ENCODE data around the gene WBP1L.
A peak's percentile ranks its signal among the peaks of the same experiment; 100 is the strongest.
"Not testable (repeated sequence)": the region's sequence is repeated elsewhere in the genome, so short reads cannot be mapped to it uniquely, and the experiment has no call there.

The WBP1L gene

GRCh38 chr10:102743588-102744373 lies at the start of gene WBP1L:
TSS of gene WBP1L (plus strand) at chr10:102743948. CDS start at chr10:102744054, 106 bp downstream.
- Histone ChIP-seq H3K4me1 (ENCODE audit: control insufficient read depth in 5 of 5, insufficient read depth in 5 of 5, low read length in 5 of 5) (peaks cover 0 to 42% (median 36%) of the 10 kb centered on the region in 5 donors), H3K27me3 (ENCODE audit: control insufficient read depth in 5 of 5, insufficient read depth in 4 of 5, low read length in 5 of 5) (no peaks in the 10 kb centered on the region), H3K9me3 (ENCODE audit: control insufficient read depth in 5 of 5, low read length in 5 of 5) (no peaks in the 10 kb centered on the region), H3K36me3 (ENCODE audit: control insufficient read depth in 5 of 5, insufficient read depth in 5 of 5, low read length in 5 of 5) (no peaks in the 10 kb centered on the region), H3K9ac (ENCODE audit: low read length in 5 of 5) (peak within 1 kb of the TSS; percentile 57 to 99 (median 97)), H3K27ac (ENCODE audit: low read depth, low read length) (peak within 1 kb of the TSS; percentile 93), H3K4me3 (ENCODE audit: low read depth in 1 of 5, low read length in 5 of 5) (peak within 1 kb of the TSS; percentile 85 to 100 (median 98))

GRCh38 chr10:102695401-102695800 lies 48.3 kb upstream of the WBP1L start:
- not testable (repeated sequence) for H3K4me1 ChIP-seq (ENCODE audit: control insufficient read depth in 5 of 5, insufficient read depth in 5 of 5, low read length in 5 of 5); H3K27me3 ChIP-seq (ENCODE audit: control insufficient read depth in 5 of 5, insufficient read depth in 4 of 5, low read length in 5 of 5); H3K4me3 ChIP-seq (ENCODE audit: low read depth in 1 of 5, low read length in 5 of 5); H3K27ac ChIP-seq (ENCODE audit: low read depth, low read length); H3K9me3 ChIP-seq (ENCODE audit: control insufficient read depth in 5 of 5, low read length in 5 of 5); H3K9ac ChIP-seq (ENCODE audit: low read length in 5 of 5)
- peaks cover 13 to 25% (median 15%) of the 10 kb centered on the region in 5 donors for H3K36me3 ChIP-seq (ENCODE audit: control insufficient read depth in 5 of 5, insufficient read depth in 5 of 5, low read length in 5 of 5)

DNA sequence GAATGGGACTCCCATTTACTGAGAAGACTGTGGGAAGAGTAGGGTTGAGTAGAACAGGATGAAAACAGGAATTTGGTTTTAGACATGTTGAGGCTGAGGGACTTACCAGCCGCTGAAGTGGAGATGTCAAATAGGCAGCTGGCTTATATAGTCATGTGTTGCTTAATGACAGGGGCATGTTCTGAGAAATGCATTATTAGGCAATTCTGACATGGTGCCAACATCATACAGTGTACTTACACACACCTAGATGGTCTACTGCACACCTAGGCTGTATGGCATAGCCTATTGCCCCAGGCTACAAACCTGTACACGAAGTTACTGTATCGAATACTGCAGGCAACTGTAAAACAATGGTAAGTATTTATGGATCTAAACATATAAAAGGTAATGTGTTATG lies 47.0 kb upstream of the WBP1L start:
- Histone ChIP-seq H3K4me1 (ENCODE audit: control insufficient read depth in 5 of 5, insufficient read depth in 5 of 5, low read length in 5 of 5) (peaks cover 0 to 5% (median 0%) of the 10 kb centered on the region in 5 donors), H3K36me3 (ENCODE audit: control insufficient read depth in 5 of 5, insufficient read depth in 5 of 5, low read length in 5 of 5) (peaks cover 13 to 25% (median 15%) of the 10 kb centered on the region in 5 donors), H3K9me3 (ENCODE audit: control insufficient read depth in 5 of 5, low read length in 5 of 5) (no peaks in the 10 kb centered on the region), H3K27me3 (ENCODE audit: control insufficient read depth in 5 of 5, insufficient read depth in 4 of 5, low read length in 5 of 5) (no peaks in the 10 kb centered on the region), H3K4me3 (ENCODE audit: low read depth in 1 of 5, low read length in 5 of 5) (no peak overlapping the region), H3K27ac (ENCODE audit: low read depth, low read length) (no peak overlapping the region), H3K9ac (ENCODE audit: low read length in 5 of 5) (no peak overlapping the region)

- no peak overlapping the region for H3K4me3 ChIP-seq (ENCODE audit: low read depth in 1 of 5, low read length in 5 of 5)
- H3K9ac ChIP-seq (ENCODE audit: low read length in 5 of 5), result no peak overlapping the region
- H3K27me3 ChIP-seq (ENCODE audit: control insufficient read depth in 5 of 5, insufficient read depth in 4 of 5, low read length in 5 of 5), result no peaks in the 10 kb centered on the region
- no peaks in the 10 kb centered on the region for H3K9me3 ChIP-seq (ENCODE audit: control insufficient read depth in 5 of 5, low read length in 5 of 5)
- no peak overlapping the region for H3K27ac ChIP-seq (ENCODE audit: low read depth, low read length)
- H3K4me1 ChIP-seq (ENCODE audit: control insufficient read depth in 5 of 5, insufficient read depth in 5 of 5, low read length in 5 of 5), result peaks cover 0 to 5% (median 0%) of the 10 kb centered on the region in 5 donors
- H3K36me3 ChIP-seq (ENCODE audit: control insufficient read depth in 5 of 5, insufficient read depth in 5 of 5, low read length in 5 of 5), result peaks cover 13 to 25% (median 15%) of the 10 kb centered on the region in 5 donors
These were observed 44.9 kb upstream of the WBP1L start for GRCh38 chr10:102698894-102699293.

- H3K36me3 ChIP-seq (ENCODE audit: control insufficient read depth in 5 of 5, insufficient read depth in 5 of 5, low read length in 5 of 5), result peaks cover 13 to 25% (median 15%) of the 10 kb centered on the region in 5 donors
- no peaks in the 10 kb centered on the region for H3K27me3 ChIP-seq (ENCODE audit: control insufficient read depth in 5 of 5, insufficient read depth in 4 of 5, low read length in 5 of 5)
- no peak overlapping the region for H3K4me3 ChIP-seq (ENCODE audit: low read depth in 1 of 5, low read length in 5 of 5)
- no peaks in the 10 kb centered on the region for H3K9me3 ChIP-seq (ENCODE audit: control insufficient read depth in 5 of 5, low read length in 5 of 5)
- H3K4me1 ChIP-seq (ENCODE audit: control insufficient read depth in 5 of 5, insufficient read depth in 5 of 5, low read length in 5 of 5), result peaks cover 0 to 12% (median 3%) of the 10 kb centered on the region in 5 donors
- no peak overlapping the region for H3K27ac ChIP-seq (ENCODE audit: low read depth, low read length)
- H3K9ac ChIP-seq (ENCODE audit: low read length in 5 of 5), result no peak overlapping the region
These were observed 42.5 kb upstream of the WBP1L start for GRCh38 chr10:102701272-102701671.

GRCh38 chr10:102701796-102702195 lies 42.0 kb upstream of the WBP1L start:
- Histone ChIP-seq H3K27ac (ENCODE audit: low read depth, low read length) (no peak overlapping the region), H3K36me3 (ENCODE audit: control insufficient read depth in 5 of 5, insufficient read depth in 5 of 5, low read length in 5 of 5) (peaks cover 10 to 21% (median 13%) of the 10 kb centered on the region in 5 donors), H3K27me3 (ENCODE audit: control insufficient read depth in 5 of 5, insufficient read depth in 4 of 5, low read length in 5 of 5) (no peaks in the 10 kb centered on the region), H3K9me3 (ENCODE audit: control insufficient read depth in 5 of 5, low read length in 5 of 5) (no peaks in the 10 kb centered on the region), H3K4me3 (ENCODE audit: low read depth in 1 of 5, low read length in 5 of 5) (no peak overlapping the region), H3K4me1 (ENCODE audit: control insufficient read depth in 5 of 5, insufficient read depth in 5 of 5, low read length in 5 of 5) (peaks cover 0 to 12% (median 3%) of the 10 kb centered on the region in 5 donors), H3K9ac (ENCODE audit: low read length in 5 of 5) (no peak overlapping the region)

DNA sequence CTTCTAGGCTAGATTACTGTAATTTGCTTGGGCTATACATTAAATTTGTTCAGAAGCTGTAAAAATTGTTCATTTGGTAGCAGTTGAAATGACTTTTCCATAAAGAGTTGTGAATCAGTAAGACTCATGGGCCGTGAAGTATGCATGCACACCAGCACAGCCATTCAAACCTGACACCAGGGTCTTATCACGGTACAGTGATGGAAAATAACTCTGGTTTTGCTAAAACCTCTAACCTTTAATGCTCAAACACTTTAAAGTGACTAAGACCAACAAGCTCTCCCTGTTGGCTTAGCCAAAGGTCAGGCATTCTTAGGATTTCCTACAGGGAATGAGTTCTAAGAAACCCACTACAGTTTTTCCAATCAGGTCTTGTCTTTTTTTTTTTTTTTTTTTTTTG lies 41.0 kb upstream of the WBP1L start:
- no peaks in the 10 kb centered on the region for H3K27me3 ChIP-seq (ENCODE audit: control insufficient read depth in 5 of 5, insufficient read depth in 4 of 5, low read length in 5 of 5)
- peaks cover 8 to 18% (median 11%) of the 10 kb centered on the region in 5 donors for H3K36me3 ChIP-seq (ENCODE audit: control insufficient read depth in 5 of 5, insufficient read depth in 5 of 5, low read length in 5 of 5)
- H3K9ac ChIP-seq (ENCODE audit: low read length in 5 of 5), result no peak overlapping the region
- H3K4me3 ChIP-seq (ENCODE audit: low read depth in 1 of 5, low read length in 5 of 5), result no peak overlapping the region
- no peaks in the 10 kb centered on the region for H3K9me3 ChIP-seq (ENCODE audit: control insufficient read depth in 5 of 5, low read length in 5 of 5)
- H3K27ac ChIP-seq (ENCODE audit: low read depth, low read length), result no peak overlapping the region
- peaks cover 0 to 12% (median 3%) of the 10 kb centered on the region in 5 donors for H3K4me1 ChIP-seq (ENCODE audit: control insufficient read depth in 5 of 5, insufficient read depth in 5 of 5, low read length in 5 of 5)

DNA sequence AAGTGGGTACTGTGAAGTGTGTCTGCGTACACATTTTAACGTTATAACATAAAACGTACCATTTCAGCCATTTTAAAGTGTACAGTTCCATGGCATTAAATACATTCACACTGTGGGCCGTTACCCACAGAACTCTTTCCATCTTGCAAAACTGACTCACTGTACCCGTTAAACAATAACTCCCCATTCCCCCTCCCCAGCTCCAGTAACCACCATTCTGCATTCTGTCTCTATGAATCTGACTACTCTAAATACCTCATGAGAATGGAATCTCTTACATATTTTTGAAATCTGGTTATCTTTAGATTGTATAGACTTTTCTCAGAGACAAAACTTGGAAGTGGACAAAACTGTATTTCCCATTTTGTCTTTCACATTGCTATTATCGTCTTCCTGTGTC lies 38.8 kb upstream of the WBP1L start:
- Histone ChIP-seq H3K36me3 (ENCODE audit: control insufficient read depth in 5 of 5, insufficient read depth in 5 of 5, low read length in 5 of 5) (peaks cover 0 to 3% (median 0%) of the 10 kb centered on the region in 5 donors), H3K4me3 (ENCODE audit: low read depth in 1 of 5, low read length in 5 of 5) (no peak overlapping the region), H3K4me1 (ENCODE audit: control insufficient read depth in 5 of 5, insufficient read depth in 5 of 5, low read length in 5 of 5) (peaks cover 0 to 12% (median 3%) of the 10 kb centered on the region in 5 donors), H3K9ac (ENCODE audit: low read length in 5 of 5) (no peak overlapping the region), H3K9me3 (ENCODE audit: control insufficient read depth in 5 of 5, low read length in 5 of 5) (no peaks in the 10 kb centered on the region), H3K27me3 (ENCODE audit: control insufficient read depth in 5 of 5, insufficient read depth in 4 of 5, low read length in 5 of 5) (no peaks in the 10 kb centered on the region), H3K27ac (ENCODE audit: low read depth, low read length) (no peak overlapping the region)

DNA sequence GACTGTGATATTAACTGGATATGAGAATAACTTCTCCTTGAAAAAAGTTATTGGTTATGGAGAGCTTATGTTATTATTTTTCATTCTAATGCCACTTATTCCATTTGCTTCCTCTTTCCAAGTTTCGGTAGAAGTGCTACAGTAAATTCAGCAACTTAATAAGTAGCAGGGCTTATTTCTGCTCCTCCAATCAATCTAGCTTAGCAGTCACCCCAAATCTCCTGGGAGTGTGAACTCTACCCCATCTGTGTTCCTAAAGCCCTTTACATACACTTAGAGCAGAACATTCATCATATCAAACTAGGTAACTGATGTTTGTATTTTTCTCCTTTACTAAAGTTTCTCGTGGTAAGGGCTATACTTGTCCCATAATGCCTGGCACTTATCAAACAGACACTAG lies 38.2 kb upstream of the WBP1L start:
- Histone ChIP-seq H3K27ac (ENCODE audit: low read depth, low read length) (no peak overlapping the region), H3K27me3 (ENCODE audit: control insufficient read depth in 5 of 5, insufficient read depth in 4 of 5, low read length in 5 of 5) (no peaks in the 10 kb centered on the region), H3K9ac (ENCODE audit: low read length in 5 of 5) (no peak overlapping the region), H3K4me1 (ENCODE audit: control insufficient read depth in 5 of 5, insufficient read depth in 5 of 5, low read length in 5 of 5) (peaks cover 0 to 12% (median 3%) of the 10 kb centered on the region in 5 donors), H3K9me3 (ENCODE audit: control insufficient read depth in 5 of 5, low read length in 5 of 5) (no peaks in the 10 kb centered on the region), H3K36me3 (ENCODE audit: control insufficient read depth in 5 of 5, insufficient read depth in 5 of 5, low read length in 5 of 5) (peaks cover 0 to 3% (median 0%) of the 10 kb centered on the region in 5 donors), H3K4me3 (ENCODE audit: low read depth in 1 of 5, low read length in 5 of 5) (no peak overlapping the region)

GRCh38 chr10:102710609-102711008 lies 33.1 kb upstream of the WBP1L start:
- no peak overlapping the region for H3K27ac ChIP-seq (ENCODE audit: low read depth, low read length)
- peaks cover 0 to 24% (median 20%) of the 10 kb centered on the region in 5 donors for H3K4me1 ChIP-seq (ENCODE audit: control insufficient read depth in 5 of 5, insufficient read depth in 5 of 5, low read length in 5 of 5)
- no peak overlapping the region for H3K9ac ChIP-seq (ENCODE audit: low read length in 5 of 5)
- H3K36me3 ChIP-seq (ENCODE audit: control insufficient read depth in 5 of 5, insufficient read depth in 5 of 5, low read length in 5 of 5), result no peaks in the 10 kb centered on the region
- H3K9me3 ChIP-seq (ENCODE audit: control insufficient read depth in 5 of 5, low read length in 5 of 5), result no peaks in the 10 kb centered on the region
- no peak overlapping the region for H3K4me3 ChIP-seq (ENCODE audit: low read depth in 1 of 5, low read length in 5 of 5)
- no peaks in the 10 kb centered on the region for H3K27me3 ChIP-seq (ENCODE audit: control insufficient read depth in 5 of 5, insufficient read depth in 4 of 5, low read length in 5 of 5)
